HL-60/S4 (cell line): Measurements from ENCODE around the gene CLN6.
"Not testable (repeated sequence)": the region's sequence is repeated elsewhere in the genome, so short reads cannot be mapped to it uniquely, and the experiment has no call there.

ENCODE experiments used
- in situ Hi-C: fragments of 300-500 bp; cut with MboI; formaldehyde crosslinking; loops from 2 replicates; pipeline ENCODE4 v1.14.3; 2022; ENCODE audit warnings: low sequenced_read_pairs

The CLN6 gene

DNA sequence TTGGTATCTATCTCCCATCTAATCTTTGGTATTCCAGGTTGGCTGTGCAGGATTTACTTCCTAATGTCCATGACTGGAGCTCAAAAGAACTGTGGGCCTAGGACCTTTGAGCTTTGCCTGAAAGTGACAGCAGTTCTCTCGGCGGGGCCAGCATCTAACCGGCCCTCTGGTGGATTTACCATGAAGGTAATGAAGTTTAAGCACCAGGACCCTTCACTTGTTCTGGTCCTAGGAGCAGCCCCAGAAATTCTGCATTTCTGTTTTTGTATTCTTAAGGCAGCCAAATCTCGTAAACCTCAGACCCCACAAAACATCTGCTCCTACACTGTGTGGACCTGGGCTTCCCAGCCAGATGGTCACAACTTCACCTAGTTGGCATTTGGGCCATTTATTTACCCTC is 37.4 kb downstream of the CLN6 start:
- in situ Hi-C loops, result no loop called here

DNA sequence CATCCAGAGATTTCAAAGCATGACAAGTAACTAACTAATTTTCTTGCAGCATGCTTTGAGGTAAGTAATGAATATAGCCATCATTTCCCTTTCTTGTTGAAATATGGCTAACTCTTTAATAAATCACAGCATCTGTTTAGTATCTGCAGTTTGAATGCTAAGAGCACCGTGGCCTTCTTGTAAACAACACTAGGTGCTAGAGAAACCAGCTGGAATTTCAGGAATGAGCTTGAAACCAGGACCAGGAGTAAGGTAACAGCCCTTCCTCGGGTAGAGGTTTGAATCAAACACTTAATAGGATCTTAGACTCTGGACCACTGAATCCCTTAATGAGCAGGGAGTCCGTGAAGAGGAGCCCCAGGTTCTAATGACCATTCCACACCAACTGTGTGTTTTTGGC is 38.0 kb downstream of the CLN6 start:
- in situ Hi-C loops, result no loop called here

DNA sequence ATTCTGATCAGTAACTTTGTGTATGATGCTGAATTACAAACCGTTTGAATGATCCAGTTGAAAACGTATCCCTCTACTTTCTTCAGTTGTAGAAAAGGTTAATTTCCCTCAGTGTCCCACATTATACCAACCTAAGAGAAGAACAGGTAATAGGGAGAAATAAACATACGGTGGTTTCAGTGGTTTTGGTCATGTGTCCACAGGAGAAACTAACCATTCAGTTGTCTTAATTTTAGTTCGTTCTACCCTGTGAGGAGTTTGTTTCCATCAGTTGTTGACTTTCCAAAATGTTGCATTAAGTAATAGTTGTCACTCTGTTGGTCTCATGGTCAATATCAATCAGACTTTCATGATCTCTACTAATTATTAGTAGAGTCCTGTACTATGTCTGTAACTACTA is 39.5 kb downstream of the CLN6 start:
- in situ Hi-C loops, result no loop called here

GRCh38 chr15:68188647-68189046 is 40.9 kb downstream of the CLN6 start:
- in situ Hi-C loops, result no loop called here

DNA sequence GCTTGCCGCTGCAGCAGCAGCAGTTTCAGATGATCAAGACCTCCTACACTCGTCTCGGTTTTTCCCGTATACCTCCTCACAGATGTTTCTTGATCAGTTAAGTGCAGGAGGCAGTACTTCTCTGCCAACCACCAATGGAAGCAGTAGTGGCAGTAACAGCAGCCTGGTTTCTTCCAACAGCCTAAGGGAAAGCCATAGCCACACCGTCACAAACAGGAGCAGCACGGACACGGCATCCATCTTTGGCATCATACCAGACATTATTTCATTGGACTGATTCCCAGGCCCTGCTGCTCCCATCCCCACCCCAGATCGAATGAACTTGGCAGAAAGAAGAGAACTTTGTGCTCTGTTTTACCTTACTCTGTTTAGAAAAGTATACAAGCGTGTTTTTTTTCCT is 42.0 kb downstream of the CLN6 start:
- in situ Hi-C loops, result no loop called here

DNA sequence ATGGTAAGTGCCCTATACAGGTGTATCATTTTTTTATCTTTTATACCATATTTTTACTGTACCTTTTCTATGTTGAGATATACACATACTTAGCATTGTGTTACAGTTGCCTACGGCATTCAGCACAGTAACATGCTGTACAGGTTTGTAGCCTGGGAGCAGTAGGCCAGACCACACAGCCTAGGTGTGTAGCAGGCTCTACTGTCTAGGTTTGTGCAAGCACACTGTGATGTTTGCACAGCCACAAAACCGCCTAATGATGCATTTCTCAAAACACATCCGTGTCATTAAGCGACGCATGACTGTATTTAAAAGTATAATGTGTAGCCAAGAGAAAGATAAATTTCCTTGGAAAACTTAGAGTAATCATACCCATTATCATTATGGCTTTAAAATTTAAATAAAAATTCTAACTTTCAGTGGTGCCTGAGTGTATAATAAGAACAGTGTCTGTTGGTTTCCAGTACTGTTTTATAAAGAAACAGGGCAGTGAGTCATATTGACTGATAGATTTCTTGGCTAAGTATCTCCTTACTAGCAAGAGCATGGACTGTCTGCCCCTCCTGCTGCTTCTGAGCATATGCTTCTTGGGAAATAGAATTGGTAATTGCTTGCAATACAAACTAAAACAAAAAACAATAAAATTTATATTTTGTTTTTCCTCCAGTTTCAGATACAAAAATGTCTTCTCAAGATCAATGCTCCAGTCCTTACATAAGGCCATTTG is 42.7 kb downstream of the CLN6 start:
- in situ Hi-C loops, result no loop called here

GRCh38 chr15:68184616-68185480 is 44.7 kb downstream of the CLN6 start:
- in situ Hi-C loops, result no loop called here

DNA sequence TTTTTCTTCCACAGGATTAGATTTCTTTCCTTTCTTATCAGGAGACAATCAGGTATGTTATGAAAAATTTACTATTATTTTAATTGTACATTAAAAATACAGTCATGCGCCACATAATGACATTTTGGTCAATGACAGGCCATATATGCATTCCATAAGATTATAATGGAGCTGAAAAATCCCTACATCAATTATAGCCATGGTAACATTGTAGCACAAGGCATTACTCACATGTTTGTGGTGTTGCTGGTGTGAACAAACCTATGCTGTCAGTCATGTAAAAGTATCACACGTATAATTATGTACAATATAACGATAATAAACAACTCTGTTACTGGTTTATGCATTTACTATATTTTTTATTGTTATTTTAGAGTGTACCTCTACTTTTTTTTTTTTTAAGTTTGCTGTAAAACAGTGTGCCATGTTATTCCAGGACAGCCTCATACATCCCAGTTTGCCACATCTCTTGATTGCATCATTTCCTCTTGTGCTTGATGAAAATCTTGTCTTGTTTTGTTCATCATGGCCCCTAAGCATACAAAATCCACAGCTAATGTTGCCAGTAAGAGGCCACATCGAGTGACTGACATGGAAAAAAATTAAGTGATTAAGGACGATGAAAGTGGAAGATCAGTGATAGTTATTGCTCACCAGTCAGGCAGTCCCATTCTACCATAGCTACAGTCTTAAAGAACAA is 45.8 kb downstream of the CLN6 start:
- in situ Hi-C loops, result no loop called here

GRCh38 chr15:68177742-68178141 is 51.8 kb downstream of the CLN6 start:
- in situ Hi-C loops, result no loop called here

DNA sequence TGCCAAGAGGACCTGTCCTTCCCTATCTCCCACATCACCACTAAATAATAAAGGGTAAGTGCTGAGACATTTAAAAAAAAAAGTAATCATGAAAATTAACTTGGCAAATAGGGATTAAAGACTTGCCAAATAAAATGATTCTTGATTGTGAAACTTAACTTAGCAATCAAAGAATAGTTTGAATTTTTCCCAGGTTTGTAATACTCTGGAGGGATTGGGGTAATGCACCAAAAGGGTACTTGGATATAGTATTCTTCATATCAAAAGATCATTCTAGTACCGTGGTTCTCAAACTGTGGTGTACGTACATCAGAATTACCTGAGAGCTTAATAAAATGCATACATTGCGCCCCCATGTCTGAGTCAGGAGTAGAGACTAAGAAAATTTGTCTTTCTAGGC is 52.9 kb downstream of the CLN6 start:
- in situ Hi-C loops, result no loop called here

DNA sequence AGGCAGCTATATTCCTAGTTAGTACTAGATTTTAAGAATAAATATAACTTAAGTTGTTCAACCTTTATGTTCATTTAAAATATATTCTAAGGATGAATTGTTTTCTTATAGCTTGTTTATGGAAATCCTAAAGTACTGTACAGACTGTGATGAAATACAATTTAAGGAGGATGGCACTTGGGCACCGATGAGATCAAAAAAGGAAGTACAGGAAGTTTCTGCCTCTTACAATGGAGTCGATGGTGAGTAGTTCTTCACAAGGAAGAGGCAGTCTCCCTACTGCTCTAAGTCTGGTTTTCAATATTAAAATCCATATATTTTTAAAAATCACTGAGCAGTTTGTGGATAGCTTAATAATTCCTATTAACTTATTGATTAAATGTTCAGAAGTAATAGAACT is 54.0 kb downstream of the CLN6 start:
- in situ Hi-C loops, result no loop called here

DNA sequence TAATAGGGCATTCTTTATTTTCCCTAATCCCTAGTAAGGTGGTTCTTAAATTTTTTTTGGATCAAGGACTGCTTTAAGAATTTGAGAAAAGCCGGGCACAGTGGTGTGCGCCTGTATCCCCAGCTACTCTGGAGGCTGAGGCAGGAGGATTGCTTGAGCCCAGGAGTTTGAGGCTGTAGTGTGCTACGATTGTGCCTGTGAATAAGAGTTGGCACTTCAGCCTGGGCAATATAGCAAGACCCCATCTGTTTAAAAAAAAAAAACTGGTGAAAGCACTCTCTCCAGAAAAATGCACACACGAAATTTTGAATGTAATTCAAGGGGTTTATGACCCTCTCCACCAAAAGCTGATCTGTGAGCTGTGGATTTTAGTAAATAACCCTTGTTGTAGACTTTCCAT is 56.4 kb downstream of the CLN6 start:
- in situ Hi-C loops, result no loop called here

GRCh38 chr15:68172037-68172436 is 57.5 kb downstream of the CLN6 start:
- in situ Hi-C loops, result not testable (repeated sequence)

DNA sequence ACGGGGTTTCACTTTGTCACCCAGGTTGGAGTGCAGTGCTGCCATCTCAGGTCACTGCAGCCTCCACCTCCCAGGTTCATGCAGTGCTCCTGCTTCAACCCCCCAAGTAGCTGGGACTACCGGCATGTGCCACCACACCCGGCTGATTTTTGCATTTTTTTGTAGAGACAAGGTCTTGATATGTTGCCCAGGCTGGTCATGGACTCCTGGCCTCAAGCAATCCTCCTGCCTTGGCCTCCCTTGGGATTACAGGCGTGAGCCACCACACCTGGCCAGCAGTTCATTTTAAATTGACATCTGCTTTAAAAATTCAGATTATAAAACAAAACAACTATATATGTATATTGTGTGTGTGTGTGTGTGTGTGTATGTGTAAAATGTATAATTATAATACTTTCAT is 62.7 kb downstream of the CLN6 start:
- in situ Hi-C loops, result no loop called here

GRCh38 chr15:68163191-68163590 is 66.3 kb downstream of the CLN6 start:
- in situ Hi-C loops, result no loop called here

GRCh38 chr15:68158046-68158628 is 71.4 kb downstream of the CLN6 start:
- in situ Hi-C loops, result loop anchor here (10.0 kb wide), 1 partner anchor 293 kb away; no protein-coding TSS in a partner anchor

DNA sequence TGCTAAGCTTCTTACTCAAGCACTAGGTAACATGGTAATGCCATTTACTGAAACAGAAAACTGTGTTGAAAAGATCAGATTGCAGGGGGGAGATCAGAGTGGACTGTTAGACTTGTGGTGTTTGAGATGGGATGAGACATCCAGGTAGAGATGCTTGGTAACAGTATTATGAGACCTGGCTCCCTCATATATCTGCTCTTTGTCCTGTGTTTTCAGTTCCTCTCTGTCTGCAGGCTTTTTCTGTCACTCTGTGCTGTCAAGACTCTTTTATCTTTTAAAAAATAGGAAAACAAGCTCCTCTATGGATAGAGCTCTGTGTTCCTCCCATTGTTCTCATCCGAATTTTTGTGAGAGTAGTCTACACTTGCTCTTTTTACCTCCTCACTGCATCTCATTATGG is 72.5 kb downstream of the CLN6 start:
- in situ Hi-C loops, result loop anchor here (10.0 kb wide), 1 partner anchor 292 kb away; no protein-coding TSS in a partner anchor
